Liver (tissue), 3 donors: Measurements from ENCODE around the gene POLDIP3.

Experiments used
- EGR1 ChIP-seq, 2 donors: IDR thresholded peaks; 2 replicates each; pipeline ENCODE4 v1.6.1; 2016 to 2018; ENCODE audit warnings: antibody characterized with exemption in 2 of 2, low read depth in 2 of 2
- FOXA1 ChIP-seq: IDR thresholded peaks from 2 replicates; pipeline ENCODE4 v1.6.1; 2016; ENCODE audit warnings: antibody characterized with exemption
- GABPA ChIP-seq, 2 donors: IDR thresholded peaks in 1 of 2; conservative IDR thresholded peaks in 1 of 2; 2 replicates each; pipeline ENCODE4 v1.6.1; 2016; ENCODE audit warnings: antibody characterized with exemption in 2 of 2, mild to moderate bottlenecking in 1 of 2, moderate library complexity in 1 of 2
- JUND ChIP-seq, 2 donors: IDR thresholded peaks; 2 replicates each; pipeline ENCODE4 v1.6.1; 2016; ENCODE audit warnings: antibody characterized with exemption in 2 of 2
- RAD21 ChIP-seq, 2 donors: IDR thresholded peaks; 2 replicates each; pipeline ENCODE4 v1.6.1; 2016; ENCODE audit warnings: antibody characterized with exemption in 2 of 2, mild to moderate bottlenecking in 2 of 2
- SP1 ChIP-seq: IDR thresholded peaks from 2 replicates; pipeline ENCODE4 v1.6.1; 2018; ENCODE audit warnings: antibody characterized with exemption, mild to moderate bottlenecking
- TAF1 ChIP-seq: conservative IDR thresholded peaks from 2 replicates; pipeline ENCODE4 v1.6.1; 2016; ENCODE audit warnings: antibody characterized with exemption, mild to moderate bottlenecking
- YY1 ChIP-seq: IDR thresholded peaks from 2 replicates; pipeline ENCODE4 v1.6.1; 2016; ENCODE audit warnings: antibody characterized with exemption, mild to moderate bottlenecking
- TF ChIP-seq, protein P1 (sequence below): fragments of 150-350 bp; IDR thresholded peaks from 2 replicates; pipeline ENCODE4 v1.5.1; 2017; ENCODE audit warnings: improper control_type of control experiment, low read depth, low read length; ENCODE audit not compliant: missing input control
- TF ChIP-seq, protein P2 (sequence below): IDR thresholded peaks from 2 replicates; pipeline ENCODE4 v1.6.1; 2016; ENCODE audit warnings: antibody characterized with exemption
- TF ChIP-seq, protein P3 (sequence below): IDR thresholded peaks from 2 replicates; pipeline ENCODE4 v1.6.1; 2016; ENCODE audit warnings: antibody characterized with exemption
- TF ChIP-seq, protein P4 (sequence below): IDR thresholded peaks from 2 replicates; pipeline ENCODE4 v1.6.1; 2016; ENCODE audit warnings: antibody characterized with exemption, mild to moderate bottlenecking
- TF ChIP-seq, protein P5 (sequence below): IDR thresholded peaks from 2 replicates; pipeline ENCODE4 v1.6.1; 2016; ENCODE audit warnings: antibody characterized with exemption
- donor health status: healthy.
- donor health status: healthy.

DNA sequence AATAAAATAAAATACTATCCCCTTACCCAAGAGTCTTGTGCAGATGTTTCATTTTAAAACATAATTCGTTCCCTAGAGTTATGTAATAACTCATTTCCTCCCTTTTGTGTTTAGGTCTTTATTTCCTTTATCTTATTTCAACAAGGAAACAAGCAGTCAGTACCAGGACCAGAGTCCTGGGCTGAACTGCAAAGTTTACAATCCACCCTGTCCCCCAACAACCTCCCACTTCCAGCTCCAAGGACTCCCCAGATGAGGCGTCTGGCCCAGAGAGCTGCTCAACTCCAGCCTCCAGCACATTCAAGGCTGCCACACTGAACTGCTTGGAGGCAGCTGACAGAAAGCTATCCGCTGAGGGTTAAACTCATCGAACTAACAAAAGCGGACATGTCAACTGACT is 4.5 kb downstream of the POLDIP3 start:
- TF ChIP-seq, protein P1, sequence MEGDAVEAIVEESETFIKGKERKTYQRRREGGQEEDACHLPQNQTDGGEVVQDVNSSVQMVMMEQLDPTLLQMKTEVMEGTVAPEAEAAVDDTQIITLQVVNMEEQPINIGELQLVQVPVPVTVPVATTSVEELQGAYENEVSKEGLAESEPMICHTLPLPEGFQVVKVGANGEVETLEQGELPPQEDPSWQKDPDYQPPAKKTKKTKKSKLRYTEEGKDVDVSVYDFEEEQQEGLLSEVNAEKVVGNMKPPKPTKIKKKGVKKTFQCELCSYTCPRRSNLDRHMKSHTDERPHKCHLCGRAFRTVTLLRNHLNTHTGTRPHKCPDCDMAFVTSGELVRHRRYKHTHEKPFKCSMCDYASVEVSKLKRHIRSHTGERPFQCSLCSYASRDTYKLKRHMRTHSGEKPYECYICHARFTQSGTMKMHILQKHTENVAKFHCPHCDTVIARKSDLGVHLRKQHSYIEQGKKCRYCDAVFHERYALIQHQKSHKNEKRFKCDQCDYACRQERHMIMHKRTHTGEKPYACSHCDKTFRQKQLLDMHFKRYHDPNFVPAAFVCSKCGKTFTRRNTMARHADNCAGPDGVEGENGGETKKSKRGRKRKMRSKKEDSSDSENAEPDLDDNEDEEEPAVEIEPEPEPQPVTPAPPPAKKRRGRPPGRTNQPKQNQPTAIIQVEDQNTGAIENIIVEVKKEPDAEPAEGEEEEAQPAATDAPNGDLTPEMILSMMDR = no peak
- TF ChIP-seq EGR1 (IDR thresholded peaks at IDR 0.05; ENCODE audit: low read depth in 2 of 2) (no peak), GABPA (IDR thresholded peaks at IDR 0.05 in 1 of 2, conservative IDR thresholded peaks at IDR 0.05 in 1 of 2) (no peak), YY1 (no peak), JUND (IDR thresholded peaks at IDR 0.05) (no peak), RAD21 (IDR thresholded peaks at IDR 0.05) (no peak), TAF1 (no peak), FOXA1 (no peak), SP1 (no peak)
- TF ChIP-seq, protein P2, sequence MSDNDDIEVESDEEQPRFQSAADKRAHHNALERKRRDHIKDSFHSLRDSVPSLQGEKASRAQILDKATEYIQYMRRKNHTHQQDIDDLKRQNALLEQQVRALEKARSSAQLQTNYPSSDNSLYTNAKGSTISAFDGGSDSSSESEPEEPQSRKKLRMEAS = no peak
- TF ChIP-seq, protein P3, sequence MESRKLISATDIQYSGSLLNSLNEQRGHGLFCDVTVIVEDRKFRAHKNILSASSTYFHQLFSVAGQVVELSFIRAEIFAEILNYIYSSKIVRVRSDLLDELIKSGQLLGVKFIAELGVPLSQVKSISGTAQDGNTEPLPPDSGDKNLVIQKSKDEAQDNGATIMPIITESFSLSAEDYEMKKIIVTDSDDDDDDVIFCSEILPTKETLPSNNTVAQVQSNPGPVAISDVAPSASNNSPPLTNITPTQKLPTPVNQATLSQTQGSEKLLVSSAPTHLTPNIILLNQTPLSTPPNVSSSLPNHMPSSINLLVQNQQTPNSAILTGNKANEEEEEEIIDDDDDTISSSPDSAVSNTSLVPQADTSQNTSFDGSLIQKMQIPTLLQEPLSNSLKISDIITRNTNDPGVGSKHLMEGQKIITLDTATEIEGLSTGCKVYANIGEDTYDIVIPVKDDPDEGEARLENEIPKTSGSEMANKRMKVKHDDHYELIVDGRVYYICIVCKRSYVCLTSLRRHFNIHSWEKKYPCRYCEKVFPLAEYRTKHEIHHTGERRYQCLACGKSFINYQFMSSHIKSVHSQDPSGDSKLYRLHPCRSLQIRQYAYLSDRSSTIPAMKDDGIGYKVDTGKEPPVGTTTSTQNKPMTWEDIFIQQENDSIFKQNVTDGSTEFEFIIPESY = no peak
- TF ChIP-seq, protein P4, sequence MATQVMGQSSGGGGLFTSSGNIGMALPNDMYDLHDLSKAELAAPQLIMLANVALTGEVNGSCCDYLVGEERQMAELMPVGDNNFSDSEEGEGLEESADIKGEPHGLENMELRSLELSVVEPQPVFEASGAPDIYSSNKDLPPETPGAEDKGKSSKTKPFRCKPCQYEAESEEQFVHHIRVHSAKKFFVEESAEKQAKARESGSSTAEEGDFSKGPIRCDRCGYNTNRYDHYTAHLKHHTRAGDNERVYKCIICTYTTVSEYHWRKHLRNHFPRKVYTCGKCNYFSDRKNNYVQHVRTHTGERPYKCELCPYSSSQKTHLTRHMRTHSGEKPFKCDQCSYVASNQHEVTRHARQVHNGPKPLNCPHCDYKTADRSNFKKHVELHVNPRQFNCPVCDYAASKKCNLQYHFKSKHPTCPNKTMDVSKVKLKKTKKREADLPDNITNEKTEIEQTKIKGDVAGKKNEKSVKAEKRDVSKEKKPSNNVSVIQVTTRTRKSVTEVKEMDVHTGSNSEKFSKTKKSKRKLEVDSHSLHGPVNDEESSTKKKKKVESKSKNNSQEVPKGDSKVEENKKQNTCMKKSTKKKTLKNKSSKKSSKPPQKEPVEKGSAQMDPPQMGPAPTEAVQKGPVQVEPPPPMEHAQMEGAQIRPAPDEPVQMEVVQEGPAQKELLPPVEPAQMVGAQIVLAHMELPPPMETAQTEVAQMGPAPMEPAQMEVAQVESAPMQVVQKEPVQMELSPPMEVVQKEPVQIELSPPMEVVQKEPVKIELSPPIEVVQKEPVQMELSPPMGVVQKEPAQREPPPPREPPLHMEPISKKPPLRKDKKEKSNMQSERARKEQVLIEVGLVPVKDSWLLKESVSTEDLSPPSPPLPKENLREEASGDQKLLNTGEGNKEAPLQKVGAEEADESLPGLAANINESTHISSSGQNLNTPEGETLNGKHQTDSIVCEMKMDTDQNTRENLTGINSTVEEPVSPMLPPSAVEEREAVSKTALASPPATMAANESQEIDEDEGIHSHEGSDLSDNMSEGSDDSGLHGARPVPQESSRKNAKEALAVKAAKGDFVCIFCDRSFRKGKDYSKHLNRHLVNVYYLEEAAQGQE = no peak
- TF ChIP-seq, protein P5, sequence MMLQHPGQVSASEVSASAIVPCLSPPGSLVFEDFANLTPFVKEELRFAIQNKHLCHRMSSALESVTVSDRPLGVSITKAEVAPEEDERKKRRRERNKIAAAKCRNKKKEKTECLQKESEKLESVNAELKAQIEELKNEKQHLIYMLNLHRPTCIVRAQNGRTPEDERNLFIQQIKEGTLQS = no peak
